ENCODE measurements around the gene ZNF568. TPM values are rescaled to one million over a fixed set of nuclear protein-coding genes. Genes with fewer than 3 reads are reported as not detected.

The ZNF568 gene
- 1 to 10 TPM; 3.7 to 5.7 TPM for total RNA-seq
- polyA plus RNA-seq (2013, experiment 1 of 2) = 5.7 TPM
- polyA plus RNA-seq (2013, experiment 2 of 2) = 6.1 TPM
- long read RNA-seq, experiment 1, partial matches to known transcripts = 0 of 1 reads
- long read RNA-seq, experiment 1, other reads (novel, unspliced or antisense) = 0 of 1 reads
- long read RNA-seq, experiment 2, transcript ZNF568-201 (7 exons, 2,441 nt) = major isoform, 5 of 12 reads
- long read RNA-seq, experiment 2, partial matches to known transcripts = 1 of 12 reads
- long read RNA-seq, experiment 2, other reads (novel, unspliced or antisense) = 3 of 12 reads
- long read RNA-seq, experiment 3, transcript ZNF568-201 (7 exons, 2,441 nt) = major isoform, 8 of 19 reads
- long read RNA-seq, experiment 3, partial matches to known transcripts = 0 of 19 reads
- long read RNA-seq, experiment 3, other reads (novel, unspliced or antisense) = 7 of 19 reads
- long read RNA-seq, experiment 4, partial matches to known transcripts = 0 of 6 reads
- long read RNA-seq, experiment 4, other reads (novel, unspliced or antisense) = 3 of 6 reads

DNA sequence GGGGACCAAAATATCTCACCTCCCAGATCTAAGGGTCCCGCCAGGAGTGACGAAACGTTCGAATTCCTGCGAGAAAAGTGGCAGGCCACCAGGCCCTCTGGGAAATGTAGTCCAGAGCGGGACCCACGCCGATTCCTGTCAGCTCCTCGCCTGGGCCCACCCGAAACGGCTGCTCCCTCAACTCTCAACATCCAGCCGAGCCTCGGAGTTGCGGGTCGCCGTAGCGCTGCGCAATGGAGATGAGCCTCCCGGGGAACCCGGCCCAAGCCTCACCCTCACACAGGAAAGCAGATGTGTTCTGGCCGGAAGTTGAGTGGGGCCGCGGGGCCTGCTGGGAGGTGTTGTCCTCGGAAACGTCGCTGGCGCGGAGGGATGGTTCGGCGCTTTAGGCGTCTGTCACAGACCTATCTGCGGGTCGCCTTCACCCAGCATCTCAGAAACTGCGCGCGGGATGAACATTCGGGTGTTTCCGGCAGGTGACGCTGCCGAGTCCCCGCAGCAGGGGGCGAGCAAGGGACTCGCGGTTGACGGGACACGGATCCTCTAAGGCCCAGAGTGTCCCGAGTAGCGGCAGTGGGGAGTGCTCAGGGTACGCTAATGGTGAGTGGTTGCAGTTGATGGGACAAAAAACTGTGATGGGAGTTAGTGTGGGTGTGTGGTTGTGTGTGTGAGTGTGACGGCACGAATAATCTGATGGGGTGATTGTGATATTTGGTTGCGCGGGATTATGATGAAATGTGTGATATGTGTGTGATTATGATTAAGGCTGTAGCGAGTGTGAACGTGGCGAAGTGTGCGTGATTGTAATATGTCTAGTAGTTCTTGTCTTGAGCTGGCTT, at the start of gene ZNF568, which contains the start of gene ZNF829:
Gene ZNF568 (plus strand): TSS at position 341 of the 839 bp plus-strand sequence. CDS start 6,439 bp downstream, outside the sequence.
Gene ZNF829 (minus strand): TSS at position 300 of the 839 bp plus-strand sequence. CDS start 1,124 bp downstream, outside the sequence.
- Histone ChIP-seq H3K9ac (ENCODE audit: extremely low read depth, low read length, poor library complexity, severe bottlenecking) (peak within 1 kb of the TSS; percentile 68), H3K4me1 (ENCODE audit: control insufficient read depth, insufficient read depth, low read length) (no peaks in the 10 kb centered on the region), H3K36me3 (ENCODE audit: control insufficient read depth, insufficient read depth, low read length) (peaks cover 31% of the 10 kb centered on the region), H3K27ac (ENCODE audit: low read depth, low read length) (no peak within 1 kb of the TSS), H3K27me3 (ENCODE audit: control insufficient read depth, insufficient read depth, low read length, poor library complexity, severe bottlenecking) (no peaks in the 10 kb centered on the region), H3K9me3 (ENCODE audit: control insufficient read depth, low read length) (peaks cover 53% of the 10 kb centered on the region), H3K4me3 (ENCODE audit: low read length) (peak within 1 kb of the TSS; percentile 99)
- peak within 1 kb of the TSS; percentile 75 for H3K27ac Mint-ChIP-seq
- H3K4me3 Mint-ChIP-seq = peak within 1 kb of the TSS; percentile 82
- peaks cover 50% of the 10 kb centered on the region for H3K36me3 Mint-ChIP-seq (ENCODE audit: low read depth)
- peaks cover 9% of the 10 kb centered on the region for H3K4me1 Mint-ChIP-seq
- DNase-seq = peak; percentile 97
- TF ChIP-seq, protein P1, sequence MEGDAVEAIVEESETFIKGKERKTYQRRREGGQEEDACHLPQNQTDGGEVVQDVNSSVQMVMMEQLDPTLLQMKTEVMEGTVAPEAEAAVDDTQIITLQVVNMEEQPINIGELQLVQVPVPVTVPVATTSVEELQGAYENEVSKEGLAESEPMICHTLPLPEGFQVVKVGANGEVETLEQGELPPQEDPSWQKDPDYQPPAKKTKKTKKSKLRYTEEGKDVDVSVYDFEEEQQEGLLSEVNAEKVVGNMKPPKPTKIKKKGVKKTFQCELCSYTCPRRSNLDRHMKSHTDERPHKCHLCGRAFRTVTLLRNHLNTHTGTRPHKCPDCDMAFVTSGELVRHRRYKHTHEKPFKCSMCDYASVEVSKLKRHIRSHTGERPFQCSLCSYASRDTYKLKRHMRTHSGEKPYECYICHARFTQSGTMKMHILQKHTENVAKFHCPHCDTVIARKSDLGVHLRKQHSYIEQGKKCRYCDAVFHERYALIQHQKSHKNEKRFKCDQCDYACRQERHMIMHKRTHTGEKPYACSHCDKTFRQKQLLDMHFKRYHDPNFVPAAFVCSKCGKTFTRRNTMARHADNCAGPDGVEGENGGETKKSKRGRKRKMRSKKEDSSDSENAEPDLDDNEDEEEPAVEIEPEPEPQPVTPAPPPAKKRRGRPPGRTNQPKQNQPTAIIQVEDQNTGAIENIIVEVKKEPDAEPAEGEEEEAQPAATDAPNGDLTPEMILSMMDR (conservative IDR thresholded peaks at IDR 0.05) = peak; percentile 78
- WGBS, 2 experiments (ENCODE audit: insufficient coverage in 1 of 2, insufficient read length in 1 of 2) = 8 to 18% methylated on average over 45 to 57 of the region's 57 CpGs
- peaks cover 24% of the 10 kb centered on the region for H3K9me3 Mint-ChIP-seq
- no peaks in the 10 kb centered on the region for H3K27me3 Mint-ChIP-seq (ENCODE audit: insufficient read depth)

DNA sequence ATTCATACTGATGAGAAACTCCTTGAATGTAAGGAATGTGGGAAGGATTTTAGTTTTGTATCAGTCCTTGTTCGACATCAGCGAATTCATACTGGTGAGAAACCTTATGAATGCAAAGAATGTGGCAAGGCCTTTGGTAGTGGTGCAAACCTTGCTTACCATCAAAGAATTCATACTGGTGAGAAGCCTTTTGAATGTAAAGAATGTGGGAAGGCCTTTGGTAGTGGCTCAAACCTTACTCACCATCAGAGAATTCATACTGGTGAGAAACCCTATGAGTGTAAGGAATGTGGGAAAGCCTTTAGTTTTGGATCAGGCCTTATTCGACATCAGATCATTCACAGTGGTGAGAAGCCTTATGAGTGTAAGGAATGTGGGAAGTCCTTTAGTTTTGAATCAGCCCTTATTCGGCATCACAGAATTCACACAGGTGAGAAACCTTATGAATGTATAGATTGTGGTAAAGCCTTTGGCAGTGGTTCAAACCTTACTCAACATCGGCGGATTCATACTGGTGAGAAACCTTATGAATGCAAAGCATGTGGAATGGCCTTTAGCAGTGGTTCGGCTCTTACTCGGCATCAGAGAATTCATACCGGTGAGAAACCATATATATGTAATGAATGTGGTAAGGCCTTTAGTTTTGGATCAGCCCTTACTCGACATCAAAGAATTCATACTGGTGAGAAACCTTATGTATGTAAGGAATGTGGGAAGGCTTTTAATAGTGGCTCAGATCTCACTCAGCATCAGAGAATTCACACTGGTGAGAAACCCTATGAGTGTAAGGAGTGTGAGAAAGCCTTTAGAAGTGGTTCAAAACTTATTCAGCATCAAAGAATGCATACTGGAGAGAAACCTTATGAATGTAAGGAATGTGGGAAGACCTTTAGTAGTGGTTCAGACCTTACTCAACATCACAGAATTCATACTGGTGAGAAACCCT, 38.9 kb upstream of the ZNF568 start:
- H3K9ac ChIP-seq (ENCODE audit: extremely low read depth, low read length, poor library complexity, severe bottlenecking) = no peak overlapping the region
- 92 to 97% methylated on average over 10 of the region's 10 CpGs for WGBS, 2 experiments (ENCODE audit: insufficient coverage in 1 of 2, insufficient read length in 1 of 2)
- no peak overlapping the region for H3K27ac Mint-ChIP-seq
- H3K4me3 Mint-ChIP-seq = no peak overlapping the region
- DNase-seq = no peak
- TF ChIP-seq, protein P1 (conservative IDR thresholded peaks at IDR 0.05) = no peak
- no peaks in the 10 kb centered on the region for H3K4me1 ChIP-seq (ENCODE audit: control insufficient read depth, insufficient read depth, low read length)
- H3K9me3 ChIP-seq (ENCODE audit: control insufficient read depth, low read length) = peaks cover 100% of the 10 kb centered on the region
- peaks cover 72% of the 10 kb centered on the region for H3K36me3 Mint-ChIP-seq (ENCODE audit: low read depth)
- peaks cover 46% of the 10 kb centered on the region for H3K36me3 ChIP-seq (ENCODE audit: control insufficient read depth, insufficient read depth, low read length)
- H3K4me3 ChIP-seq (ENCODE audit: low read length) = peak overlapping the region; percentile 56
- peaks cover 86% of the 10 kb centered on the region for H3K9me3 Mint-ChIP-seq
- no peaks in the 10 kb centered on the region for H3K27me3 Mint-ChIP-seq (ENCODE audit: insufficient read depth)
- no peaks in the 10 kb centered on the region for H3K4me1 Mint-ChIP-seq
- no peak overlapping the region for H3K27ac ChIP-seq (ENCODE audit: low read depth, low read length)
- H3K27me3 ChIP-seq (ENCODE audit: control insufficient read depth, insufficient read depth, low read length, poor library complexity, severe bottlenecking) = no peaks in the 10 kb centered on the region

All from endodermal cell (in vitro differentiated cells).